Cardiac fibroblast (primary cell): ENCODE results near the gene KIF2A.

Experiments used
- DNase-seq, 2 donors: peaks; one replicate each; pipeline versions ENCODE4 v3.0.0 to v3.0.0-alpha.2; 2010; ENCODE audit warnings: low read depth in 2 of 2
- H3K4me3 ChIP-seq, 2 donors: replicated peaks in 1 of 2; 1 replicate in 1 of 2; 2 replicates in 1 of 2; pipeline ENCODE4 v1.5.1; 2011; ENCODE audit warnings: low read depth in 2 of 2, low read length in 2 of 2, mild to moderate bottlenecking in 2 of 2, moderate library complexity in 1 of 2
- CTCF ChIP-seq: IDR thresholded peaks from one replicate; pipeline ENCODE4 v1.5.1; 2011; ENCODE audit warnings: low read depth, mild to moderate bottlenecking, low read length, inconsistent platforms

The KIF2A gene

GRCh38 chr5:62375627-62376026 lies 69.6 kb downstream of the KIF2A start:
- H3K4me3 ChIP-seq, result no peak overlapping the region
- TF ChIP-seq CTCF, result no peak
- no peak for DNase-seq

- H3K4me3 ChIP-seq, result no peak overlapping the region
- no peak for TF ChIP-seq CTCF
- peak in 1 of 2 donors; percentile 29 for DNase-seq
These were observed 70.1 kb downstream of the KIF2A start for GRCh38 chr5:62376064-62376463.

DNA sequence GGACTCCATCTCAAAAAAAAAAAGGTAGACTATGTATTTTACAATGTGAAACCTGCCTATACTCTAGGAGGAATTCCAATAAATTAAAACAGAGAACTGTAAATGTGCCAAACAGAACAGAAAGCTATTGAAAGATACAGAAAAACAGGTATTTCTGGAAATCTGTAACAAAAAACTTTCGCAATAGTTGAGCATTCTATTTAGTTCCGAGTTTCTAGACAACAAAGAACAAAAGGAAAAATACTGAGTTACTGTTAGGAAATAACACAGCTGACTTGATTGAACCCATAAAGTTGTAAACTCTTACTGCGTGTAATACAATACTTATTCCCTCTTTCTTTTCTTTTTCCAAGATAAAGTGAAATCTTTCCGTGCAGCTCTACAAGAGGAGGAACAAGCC lies 79.1 kb downstream of the KIF2A start:
- no peak for TF ChIP-seq CTCF
- no peak for DNase-seq
- H3K4me3 ChIP-seq, result no peak overlapping the region

GRCh38 chr5:62385816-62386400 lies 79.9 kb downstream of the KIF2A start:
- DNase-seq, result peak in 1 of 2 donors; percentile 9
- no peak overlapping the region for H3K4me3 ChIP-seq
- TF ChIP-seq CTCF, result no peak

DNA sequence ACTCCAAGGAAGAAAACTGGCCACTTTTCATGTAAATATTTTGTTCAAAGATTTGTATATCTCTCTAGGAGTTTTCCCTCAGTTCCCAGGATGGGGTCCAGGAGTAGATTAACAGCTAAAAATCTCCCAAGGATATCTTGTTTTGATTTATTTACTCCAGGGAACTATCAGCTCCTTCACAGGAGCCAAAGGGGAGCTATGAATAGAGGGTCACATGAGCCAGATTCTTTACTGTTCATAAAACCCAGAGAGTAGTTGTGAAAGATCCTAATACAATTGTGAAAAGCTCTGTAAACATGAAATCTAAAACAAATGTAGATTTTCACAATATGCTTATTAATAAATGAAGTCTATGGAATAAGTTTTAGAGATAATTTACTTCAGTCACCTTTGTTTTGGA lies 80.8 kb downstream of the KIF2A start:
- DNase-seq, result peak; percentile 15 to 29
- TF ChIP-seq CTCF, result no peak

GRCh38 chr5:62395210-62395950 lies 89.4 kb downstream of the KIF2A start:
- no peak overlapping the region for H3K4me3 ChIP-seq
- DNase-seq, result peak in 1 of 2 donors; percentile 48
- TF ChIP-seq CTCF, result no peak

More for the DNA sequence above, 80.8 kb downstream of the KIF2A start:
- no peak overlapping the region for H3K4me3 ChIP-seq
